A549 (cell line): ENCODE measurements around the gene CAB39.

Experiments
- CTCF ChIP-seq: fragments of >200 bp; sonication (Bioruptor Twin); formaldehyde crosslinking; IDR thresholded peaks from 3 replicates; pipeline ENCODE4 v1.5.1; 2016
- ELK1 ChIP-seq: fragments of 150-350 bp; IDR thresholded peaks from 2 replicates; pipeline ENCODE4 v1.6.1; 2014; ENCODE audit warnings: low read depth, mild to moderate bottlenecking, low read length
- EP300 ChIP-seq, 2 experiments: fragments of >200 bp; sonication (Bioruptor Twin); formaldehyde crosslinking; IDR thresholded peaks; 2 replicates in 1 of 2; 3 replicates in 1 of 2; pipeline ENCODE4 v1.6.1; 2016 to 2017
- HDAC2 ChIP-seq: fragments of 200-600 bp; sonication (generic); IDR thresholded peaks from 2 replicates; pipeline ENCODE4 v1.6.1; 2016
- MAX ChIP-seq: IDR thresholded peaks from 2 replicates; pipeline ENCODE4 v1.6.1; 2012
- PBX3 ChIP-seq: IDR thresholded peaks from 2 replicates; pipeline ENCODE4 v1.6.1; 2012
- RCOR1 ChIP-seq: fragments of 150-350 bp; IDR thresholded peaks from 2 replicates; pipeline ENCODE4 v1.6.1; 2014; ENCODE audit warnings: antibody characterized with exemption, low read length, low read depth
- RNF2 ChIP-seq: fragments of 200-600 bp; sonication (generic); IDR thresholded peaks from 2 replicates; pipeline ENCODE4 v1.6.1; 2016; ENCODE audit warnings: low read depth, mild to moderate bottlenecking, antibody characterized with exemption, moderate library complexity, borderline replicate concordance
- USF2 ChIP-seq: fragments of 450-650 bp; IDR thresholded peaks from 2 replicates; pipeline ENCODE4 v1.6.1; 2014; ENCODE audit warnings: antibody characterized with exemption

GRCh38 chr2:230674401-230674800 is 38.2 kb upstream of the CAB39 start:
- TF ChIP-seq PBX3: no peak
- no peak for TF ChIP-seq MAX
- TF ChIP-seq RNF2: no peak
- TF ChIP-seq HDAC2: no peak
- TF ChIP-seq CTCF: no peak
- no peak for TF ChIP-seq EP300 (IDR thresholded peaks at IDR 0.05)
- TF ChIP-seq USF2: no peak
- TF ChIP-seq RCOR1: no peak
- no peak for TF ChIP-seq ELK1
